Measurements from ENCODE around the gene GTF3C1.

- TF ChIP-seq YY1 (IDR thresholded peaks at IDR 0.05; ENCODE audit: insufficient read depth, insufficient read length), result no peak
- TF ChIP-seq ZNF274 (IDR thresholded peaks at IDR 0.05; ENCODE audit: low read depth, low read length), result no peak
These were observed 90.6 kb downstream of the GTF3C1 start for GRCh38 chr16:27458987-27459688.

All from NT2/D1 (cell line).